Gastroesophageal sphincter (tissue), 4 donors: Measurements from ENCODE around the gene TRAF3. TPM values are rescaled to one million over a fixed set of nuclear protein-coding genes. Genes with fewer than 3 reads are reported as not detected.
"Not testable (repeated sequence)": the region's sequence is repeated elsewhere in the genome, so short reads cannot be mapped to it uniquely, and the experiment has no call there.

Experiments used
- ATAC-seq: fragments of 150-250 bp; one replicate; pipeline ENCODE4 v1.9.1; 2016; ENCODE audit warnings: mild to moderate bottlenecking, moderate library complexity
- H3K27ac ChIP-seq, 4 donors: fragments of 200-600 bp; sonication (generic) in 3 of 4; 1 replicate in 3 of 4; 2 replicates in 1 of 4; pipeline ENCODE4 v1.5.1; 2016 to 2019
- H3K27me3 ChIP-seq: fragments of 200-600 bp; sonication (generic); one replicate; pipeline ENCODE4 v1.5.1; 2019
- H3K36me3 ChIP-seq, 2 donors: fragments of 200-600 bp; sonication (generic); one replicate each; pipeline ENCODE4 v1.5.1; 2019; ENCODE audit warnings: control low read depth in 1 of 2
- H3K4me1 ChIP-seq, 3 donors: fragments of 200-600 bp; sonication (generic); 1 replicate in 2 of 3; 2 replicates in 1 of 3; pipeline ENCODE4 v1.5.1; 2016 to 2019; ENCODE audit warnings: control low read depth in 2 of 3
- H3K4me3 ChIP-seq, 2 donors: fragments of 200-600 bp; sonication (generic); one replicate each; pipeline ENCODE4 v1.5.1; 2019; ENCODE audit warnings: mild to moderate bottlenecking in 1 of 2, moderate library complexity in 1 of 2
- H3K9me3 ChIP-seq, 3 donors: fragments of 200-600 bp; sonication (generic); one replicate each; pipeline ENCODE4 v1.5.1; 2017 to 2019; ENCODE audit warnings: control low read depth in 2 of 3
- CTCF ChIP-seq, 4 experiments: fragments of 200-600 bp in 2 of 4; fragments of 450-650 bp in 2 of 4; sonication (generic) in 1 of 4; IDR thresholded peaks; one replicate each; pipeline ENCODE4 v1.5.1; 2017 to 2019; ENCODE audit warnings: antibody characterized with exemption in 4 of 4, mild to moderate bottlenecking in 2 of 4, moderate library complexity in 2 of 4
- EP300 ChIP-seq: sonication (generic); formaldehyde crosslinking; IDR thresholded peaks from one replicate; pipeline ENCODE4 v1.6.1; 2017; ENCODE audit warnings: antibody characterized with exemption, mild to moderate bottlenecking
- POLR2A ChIP-seq, 2 donors: fragments of 450-650 bp; IDR thresholded peaks; one replicate each; pipeline ENCODE4 v1.6.1; 2017; ENCODE audit warnings: antibody characterized with exemption in 2 of 2, mild to moderate bottlenecking in 2 of 2, moderate library complexity in 1 of 2
- POLR2AphosphoS5 ChIP-seq: sonication (generic); formaldehyde crosslinking; IDR thresholded peaks from one replicate; pipeline ENCODE4 v1.6.1; 2017; ENCODE audit warnings: antibody characterized with exemption
- WGBS, 2 donors: methylation state at CpG; one replicate each; pipeline ENCODE4 v1.1.5; 2018; ENCODE audit warnings: low coverage in 1 of 2; 5-methylcytosine and 5-hydroxymethylcytosine counted together
- total RNA-seq, 4 donors: library from RNA; depleted of rRNA; stranded (reverse); fragments of >200 nt; gene quantifications; one replicate each; pipeline ENCODE4 v1.1.0, GENCODE V29; 2016

Gene TRAF3
- total RNA-seq, 4 donors from 2014 or later, result 10.9 to 29.0 (median 18.7) TPM

DNA sequence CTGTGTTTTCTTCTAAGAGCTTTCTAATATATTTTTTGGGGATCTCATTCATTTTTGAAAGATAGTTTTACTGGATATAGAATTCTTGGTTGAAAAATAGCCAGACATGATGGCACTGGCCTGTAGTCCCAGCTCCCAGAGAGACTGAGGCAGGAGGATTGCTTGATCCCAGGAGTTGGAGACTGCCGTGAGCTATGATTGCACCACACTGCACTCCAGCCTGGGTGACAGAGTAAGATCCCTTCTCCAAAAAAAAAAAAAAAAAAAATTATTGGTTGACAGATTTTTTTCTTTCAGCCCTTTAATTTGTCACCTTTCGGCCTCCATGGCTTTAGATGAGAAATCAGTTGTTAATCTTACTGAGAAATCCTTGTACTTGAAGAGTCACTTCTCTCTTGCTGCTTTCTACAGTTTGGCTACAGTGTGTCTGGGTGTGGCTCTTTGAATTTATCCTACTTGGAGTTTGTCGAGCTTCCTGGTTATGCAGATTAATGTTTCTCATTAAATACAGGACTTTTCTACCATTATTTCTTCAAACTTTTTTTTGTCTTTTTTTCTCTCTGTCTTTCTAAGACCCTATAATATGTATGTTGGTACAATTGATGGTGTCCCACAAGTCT lies 85.0 kb downstream of the TRAF3 start:
- no peak for TF ChIP-seq EP300
- no peak for TF ChIP-seq POLR2AphosphoS5
- no peak for TF ChIP-seq CTCF (IDR thresholded peaks at IDR 0.05)
- no peak for TF ChIP-seq POLR2A (IDR thresholded peaks at IDR 0.05)
- Histone ChIP-seq H3K27me3 (no peaks in the 10 kb centered on the region), H3K27ac (no peak overlapping the region), H3K4me3 (no peak overlapping the region), H3K4me1 (no peaks in the 10 kb centered on the region), H3K9me3 (peaks cover 0 to 7% (median 0%) of the 10 kb centered on the region in 3 donors), H3K36me3 (no peaks in the 10 kb centered on the region)
- WGBS, 2 donors, result 86 to 97% methylated on average over 3 of the region's 3 CpGs
- ATAC-seq, result no peak

DNA sequence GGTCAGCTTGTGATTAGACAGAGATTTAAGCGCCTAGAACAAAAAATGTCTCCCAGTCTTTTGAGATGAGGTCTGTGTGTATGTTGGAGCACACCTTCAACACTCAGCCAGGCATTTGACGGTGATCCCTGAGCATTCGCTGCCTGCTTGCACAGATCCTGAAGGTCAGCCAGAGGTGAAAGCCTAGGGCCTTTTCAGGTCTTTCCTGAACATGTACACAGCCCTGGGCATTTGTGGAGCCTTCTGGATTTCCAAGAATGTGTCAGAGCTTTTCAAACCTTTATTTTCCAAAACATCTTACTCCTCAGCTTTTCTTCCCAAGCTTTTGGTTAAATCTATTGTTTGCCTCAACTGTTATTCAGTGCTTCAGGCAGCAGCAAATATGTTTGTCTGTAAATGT lies 86.1 kb downstream of the TRAF3 start:
- Histone ChIP-seq H3K27ac (no peak overlapping the region), H3K9me3 (peaks cover 0 to 7% (median 0%) of the 10 kb centered on the region in 3 donors), H3K27me3 (no peaks in the 10 kb centered on the region), H3K4me3 (no peak overlapping the region), H3K36me3 (no peaks in the 10 kb centered on the region), H3K4me1 (no peaks in the 10 kb centered on the region)
- WGBS, 2 donors, result 88 to 100% methylated on average over 1 to 2 of the region's 3 CpGs
- TF ChIP-seq POLR2A (IDR thresholded peaks at IDR 0.05) (no peak), CTCF (IDR thresholded peaks at IDR 0.05) (no peak), POLR2AphosphoS5 (no peak), EP300 (no peak)
- no peak for ATAC-seq

GRCh38 chr14:102865916-102866315 lies 88.7 kb downstream of the TRAF3 start:
- H3K9me3 ChIP-seq, H3K4me3 ChIP-seq, H3K27ac ChIP-seq, ATAC-seq, H3K36me3 ChIP-seq, H3K27me3 ChIP-seq, H3K4me1 ChIP-seq: not testable (repeated sequence)
- WGBS, 2 donors, result 97 to 100% methylated on average over 2 to 4 of the region's 4 CpGs

DNA sequence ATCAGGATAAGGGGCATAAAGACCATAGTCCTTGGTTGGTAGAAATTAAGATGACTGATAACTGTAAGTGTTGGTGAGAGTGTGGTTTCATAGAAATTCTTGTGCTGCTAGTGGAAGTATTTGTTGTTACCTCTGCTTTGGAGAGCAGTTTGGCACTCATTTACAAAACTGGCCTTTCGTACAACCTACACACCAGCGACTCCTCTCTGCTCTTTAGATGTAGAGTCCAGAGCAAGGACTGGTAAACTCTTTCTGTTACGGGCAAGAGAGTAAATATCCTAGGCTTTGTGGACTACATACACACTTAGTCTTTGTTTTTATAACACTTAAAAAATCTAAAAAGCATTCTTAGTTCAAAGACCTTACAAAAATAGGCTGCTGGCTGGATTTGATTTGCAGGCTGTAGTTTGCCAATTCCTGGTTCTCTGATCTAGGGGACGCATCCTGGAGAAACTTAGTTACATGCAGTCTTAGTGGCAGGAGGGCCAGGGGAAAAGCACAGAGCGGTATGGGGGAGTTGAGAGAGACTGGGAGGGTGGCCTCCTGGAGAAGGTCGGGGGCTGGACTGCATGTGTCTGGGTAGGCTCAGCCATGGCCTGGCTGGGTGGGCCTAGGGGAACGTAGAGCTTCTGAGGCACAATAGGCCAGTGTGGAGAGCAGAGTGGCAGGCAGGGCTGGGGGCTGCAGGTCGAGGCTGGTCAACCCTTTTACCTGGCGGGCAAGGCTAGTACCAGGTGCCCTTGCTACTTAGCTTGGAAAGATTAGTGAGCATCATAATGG lies 89.9 kb downstream of the TRAF3 start:
- ATAC-seq, result no peak
- 88% methylated on average over 8 of the region's 9 CpGs for WGBS, 2 donors

More for the DNA sequence above, 89.9 kb downstream of the TRAF3 start:
- no peak overlapping the region for H3K27ac ChIP-seq
- peaks cover 0 to 22% of the 10 kb centered on the region in 2 donors for H3K36me3 ChIP-seq
- no peaks in the 10 kb centered on the region for H3K27me3 ChIP-seq
- no peak overlapping the region for H3K4me3 ChIP-seq
- peaks cover 0 to 4% (median 0%) of the 10 kb centered on the region in 3 donors for H3K9me3 ChIP-seq
- no peaks in the 10 kb centered on the region for H3K4me1 ChIP-seq
- TF ChIP-seq CTCF (IDR thresholded peaks at IDR 0.05) (no peak), EP300 (no peak), POLR2AphosphoS5 (no peak), POLR2A (IDR thresholded peaks at IDR 0.05) (no peak)
